Activated CD8-positive, alpha-beta memory T cell treated with anti-CD3 and anti-CD28 coated beads, Interleukin-2, amount 50 U/mL, for 48 hours (primary cell): ENCODE data around the gene KRT86.
A peak's percentile ranks its signal among the peaks of the same experiment; 100 is the strongest.

ENCODE experiments used
- DNase-seq: peaks from one replicate; pipeline ENCODE4 v3.0.0-alpha.2; 2020

KRT86 gene

DNA sequence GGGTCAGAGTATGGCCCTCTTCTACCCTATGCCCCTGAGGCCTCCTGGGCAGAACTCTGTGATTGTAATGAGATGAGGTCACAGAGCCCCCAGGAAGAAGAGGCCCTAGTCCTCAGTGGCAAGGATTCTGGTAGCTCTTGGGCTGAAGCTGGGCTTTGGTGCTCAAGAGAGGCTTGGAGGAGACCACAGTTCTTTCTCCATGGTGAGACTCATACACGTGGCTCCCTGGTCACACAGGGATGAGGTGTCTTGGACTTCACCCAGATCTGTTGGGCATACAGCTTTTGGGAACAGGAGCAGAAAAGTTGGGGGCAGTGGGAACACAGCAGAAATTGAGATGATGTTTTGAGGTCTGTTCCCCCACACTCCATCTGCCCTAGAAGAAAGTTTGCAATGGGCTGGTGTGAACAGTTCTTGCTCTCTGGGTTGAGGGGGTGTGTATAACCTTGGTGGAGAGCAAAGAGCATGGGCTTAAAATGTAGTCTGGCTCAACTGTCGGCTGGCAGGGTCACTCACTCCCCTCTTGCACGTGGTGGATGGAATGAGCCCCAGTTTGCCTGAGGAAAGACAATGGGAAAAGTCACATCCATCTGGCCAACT, at the start of gene KRT86:
Gene KRT86, plus strand, starts transcription at position 125 of the 600 bp plus-strand sequence. CDS start 27,272 bp downstream, outside the sequence.
- DNase-seq, result peak; percentile 25

DNA sequence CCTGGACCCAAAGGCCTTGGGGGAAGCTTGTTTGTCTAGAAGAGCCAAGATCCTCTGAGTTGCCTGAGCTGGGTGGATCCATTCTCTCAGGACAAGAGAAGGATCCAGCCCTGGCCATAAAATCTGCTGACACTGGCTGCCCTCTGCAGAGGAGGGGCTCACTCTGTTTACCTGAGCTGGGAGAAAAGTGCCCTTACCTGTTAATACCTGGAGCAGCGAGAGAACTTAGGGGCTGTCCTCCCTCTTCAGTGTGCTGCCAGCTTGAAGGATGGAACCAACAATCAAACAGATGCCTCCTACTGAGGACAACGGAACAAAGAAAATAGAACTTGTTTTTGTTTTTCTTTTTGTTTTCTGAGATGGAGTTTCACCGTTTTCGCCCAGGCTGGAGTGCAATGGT, 48.7 kb upstream of the KRT86 start:
- no peak for DNase-seq

DNA sequence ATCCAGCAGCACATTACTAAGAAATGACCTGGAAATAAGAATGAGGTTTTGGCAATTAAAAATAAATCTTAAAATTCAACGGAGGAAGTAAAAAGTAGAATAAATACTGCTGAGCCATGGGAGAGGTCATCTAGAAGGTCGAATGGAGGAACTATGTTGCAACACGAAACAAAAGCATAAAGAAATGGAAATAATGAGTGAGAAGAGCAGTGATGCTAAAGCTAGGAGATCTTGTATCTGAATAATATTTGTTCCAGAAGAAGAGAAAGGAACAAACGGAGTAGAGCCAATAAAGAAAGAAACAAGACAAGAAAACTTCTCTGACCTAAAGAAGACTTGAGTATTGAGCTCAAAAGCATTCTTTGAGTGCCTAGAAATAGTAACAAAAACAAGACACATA, 48.0 kb upstream of the KRT86 start:
- DNase-seq, result no peak

DNA sequence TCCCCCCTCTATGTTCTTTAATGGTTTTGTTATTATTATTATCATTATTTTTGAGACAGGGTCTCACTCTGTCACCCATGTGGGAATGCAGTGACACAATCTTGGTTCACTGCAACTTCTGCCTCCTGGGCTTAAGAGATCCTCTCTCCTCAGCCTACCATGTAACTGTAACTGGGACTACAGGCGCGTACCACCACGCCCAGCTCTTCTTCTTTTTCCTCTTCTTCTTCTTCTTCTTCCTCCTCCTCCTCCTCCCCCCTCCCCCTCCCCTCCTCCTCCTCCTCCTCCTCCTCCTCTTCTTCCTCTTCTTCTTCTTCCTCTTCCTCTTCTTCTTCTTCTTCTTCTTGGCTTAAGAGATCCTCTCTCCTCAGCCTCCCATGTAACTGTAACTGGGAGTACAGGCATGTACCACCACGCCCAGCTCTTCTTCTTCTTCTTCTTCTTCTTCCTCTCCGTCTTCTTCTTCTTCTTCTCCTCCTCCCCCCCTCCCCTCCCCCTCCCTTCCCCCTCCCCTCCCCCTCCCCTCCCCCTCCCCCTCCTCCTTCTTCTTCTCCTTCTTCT, 46.8 kb upstream of the KRT86 start:
- no peak for DNase-seq

DNA sequence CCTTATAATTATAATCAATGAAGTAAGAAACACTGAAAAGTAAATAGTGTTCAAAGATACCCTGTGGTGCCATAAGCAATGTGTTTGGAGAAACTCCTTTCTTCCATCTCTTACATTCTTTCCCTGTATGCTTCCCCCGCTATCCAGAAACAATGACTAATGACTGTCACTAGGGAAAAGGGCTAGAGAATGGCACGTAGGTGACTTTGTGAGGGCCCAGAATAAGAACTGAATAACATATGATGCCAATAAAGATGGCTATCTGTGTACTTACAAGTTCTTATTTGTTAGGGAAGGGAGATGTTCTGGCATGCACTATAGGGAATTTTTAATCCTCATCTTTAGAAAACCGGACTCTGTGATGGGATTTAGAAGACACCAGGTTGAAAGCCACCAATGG, 46.1 kb upstream of the KRT86 start:
- no peak for DNase-seq

DNA sequence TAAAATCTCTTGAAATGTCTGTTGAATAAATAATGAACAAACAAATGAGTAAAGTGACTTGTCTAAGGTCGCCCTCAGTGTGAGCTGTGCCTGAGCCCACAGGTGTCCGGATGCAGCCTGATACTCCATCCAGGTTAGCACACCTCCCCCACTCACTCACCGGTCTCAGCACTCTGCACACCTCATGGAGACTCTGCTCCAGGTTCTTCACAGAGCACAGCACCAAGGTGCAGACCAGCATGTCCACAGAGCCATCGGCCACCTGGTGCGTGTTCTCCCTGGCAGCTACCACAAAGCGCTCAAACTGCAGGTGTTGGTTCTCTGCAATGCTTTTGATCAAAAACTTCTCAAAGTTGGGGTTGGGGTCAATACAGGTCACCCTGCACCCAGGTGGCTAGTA, 45.5 kb upstream of the KRT86 start:
- no peak for DNase-seq

DNA sequence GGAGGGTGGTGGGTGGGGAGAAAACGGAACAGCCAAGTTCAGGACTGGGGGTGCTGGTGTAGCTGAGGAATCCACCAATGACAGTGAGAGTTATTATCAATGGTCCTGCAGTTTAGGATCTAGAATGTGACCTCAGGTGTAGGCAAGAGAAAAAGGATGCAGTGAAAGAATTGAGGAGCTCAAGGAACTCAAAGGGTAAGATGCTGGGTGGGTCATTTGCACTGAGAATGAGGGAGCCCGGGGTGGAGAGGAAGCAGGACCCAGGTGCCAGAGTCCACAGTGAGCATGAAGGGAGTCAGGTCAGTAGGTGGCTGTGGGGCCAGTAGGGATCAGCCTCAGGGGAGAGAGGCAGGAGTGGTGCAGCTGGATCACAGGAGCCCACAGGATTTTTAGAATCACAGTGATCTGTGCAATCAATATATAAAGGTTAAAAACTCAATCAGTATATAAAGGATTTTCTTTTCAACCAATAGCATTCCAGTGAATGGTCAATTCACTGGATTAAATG, 44.6 kb upstream of the KRT86 start:
- DNase-seq, result no peak

DNA sequence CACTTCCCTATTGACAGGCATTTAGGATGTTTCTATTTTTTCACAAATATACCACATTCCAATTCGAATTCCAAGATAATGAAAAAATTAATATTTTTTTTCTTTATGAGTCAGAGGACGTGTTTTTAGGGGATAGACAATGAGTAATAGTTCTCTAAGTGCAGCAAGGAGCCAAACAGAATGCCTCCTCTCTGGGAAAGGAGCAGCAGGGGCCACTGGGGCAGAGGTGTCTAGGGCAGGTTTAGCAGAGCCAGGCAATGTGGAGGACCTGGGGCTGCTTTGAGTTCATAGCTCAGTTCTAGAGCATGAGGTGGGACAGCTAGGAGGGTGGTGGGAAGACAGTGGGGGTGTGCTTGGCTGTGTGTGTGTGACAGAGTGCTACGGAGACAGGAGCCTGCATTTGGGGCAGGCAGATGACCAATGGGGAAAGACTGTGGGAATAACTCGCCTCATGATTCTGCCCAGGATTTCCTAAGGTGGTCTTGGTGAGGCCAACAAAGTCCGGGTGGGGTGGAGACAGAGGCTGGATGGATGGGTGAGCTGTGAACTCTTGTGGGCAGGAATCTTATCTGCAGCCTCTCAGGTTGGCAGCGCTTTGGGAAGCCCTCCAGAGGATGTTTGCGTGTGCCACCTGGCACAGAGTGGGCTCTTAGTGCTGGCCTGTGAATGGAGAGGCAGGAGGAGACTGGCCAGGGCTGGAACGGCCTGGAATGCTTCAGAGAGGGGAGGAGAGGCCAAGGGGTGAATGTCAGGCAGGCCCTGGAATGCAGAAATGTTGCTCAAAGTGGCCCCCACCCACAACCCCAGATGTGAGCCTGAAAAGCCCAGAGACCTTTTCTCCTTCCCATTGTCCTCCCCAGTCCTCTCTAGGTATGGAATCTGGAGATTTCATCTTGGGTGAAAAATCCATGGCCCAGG, 43.8 kb upstream of the KRT86 start:
- no peak for DNase-seq

DNA sequence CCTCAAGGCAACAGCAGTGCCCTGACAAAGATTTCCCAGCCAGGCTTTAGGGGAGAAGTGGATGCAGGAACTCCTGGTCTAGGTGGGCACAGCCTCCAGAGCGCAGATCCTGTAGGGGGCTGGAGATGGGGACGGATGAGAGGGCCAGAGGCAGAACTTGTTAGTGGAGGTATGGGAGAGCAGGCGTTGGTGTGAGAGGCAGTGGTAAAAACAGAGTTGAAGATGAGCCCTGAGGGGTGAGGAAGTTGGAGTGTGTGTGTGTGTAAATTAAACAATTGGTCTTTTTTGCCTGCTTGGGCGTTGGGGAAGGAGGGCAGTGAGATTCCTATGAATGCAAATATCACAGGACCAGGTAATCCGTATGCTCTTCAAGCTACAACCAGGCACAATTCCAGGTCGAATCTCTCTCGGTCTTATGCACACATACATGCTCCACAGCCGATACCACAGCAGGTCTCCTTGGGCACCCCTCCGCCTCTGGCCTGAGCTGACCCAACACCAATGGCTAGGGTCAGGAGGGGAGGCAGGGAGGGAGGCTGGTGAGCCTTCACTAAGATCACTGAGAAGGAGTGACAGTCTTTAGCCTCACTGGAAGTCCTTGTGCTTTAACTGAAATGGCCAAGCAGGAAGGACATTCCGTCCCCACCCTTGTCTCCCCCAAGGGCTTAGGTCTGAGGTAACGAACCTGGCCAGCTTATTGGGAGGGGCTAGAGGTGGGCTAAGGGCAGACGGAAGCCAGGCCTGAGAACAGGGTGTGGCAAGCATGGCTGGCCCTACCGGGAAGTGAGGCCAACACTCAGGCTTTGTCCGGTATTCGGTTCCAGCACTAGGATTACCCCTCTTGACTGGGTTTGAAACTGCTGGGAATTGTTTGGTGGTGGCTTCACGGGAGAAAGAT, 42.9 kb upstream of the KRT86 start:
- no peak for DNase-seq

DNA sequence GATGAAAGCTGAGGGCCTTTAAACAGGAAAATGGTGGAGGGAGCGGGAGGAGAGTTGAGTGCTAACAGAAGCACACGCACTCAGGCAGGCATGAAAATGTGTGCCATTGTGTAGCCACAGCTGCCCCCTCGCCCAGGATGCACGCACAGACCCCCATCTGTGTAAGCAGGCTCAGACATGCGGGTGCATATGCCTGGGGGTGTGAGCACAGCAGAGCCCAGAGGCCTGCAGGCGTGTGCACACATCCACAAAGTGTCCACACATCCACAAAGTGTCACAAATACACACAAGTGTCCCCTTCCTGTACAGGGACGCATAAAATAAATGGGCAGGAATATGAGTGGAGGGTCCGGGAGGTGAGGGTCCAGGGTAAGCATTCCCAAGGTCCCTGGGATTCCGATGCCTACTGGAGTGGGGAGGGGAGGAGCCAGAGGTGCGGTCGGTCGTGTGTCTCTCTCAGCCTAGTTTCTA, 42.2 kb upstream of the KRT86 start:
- no peak for DNase-seq

DNA sequence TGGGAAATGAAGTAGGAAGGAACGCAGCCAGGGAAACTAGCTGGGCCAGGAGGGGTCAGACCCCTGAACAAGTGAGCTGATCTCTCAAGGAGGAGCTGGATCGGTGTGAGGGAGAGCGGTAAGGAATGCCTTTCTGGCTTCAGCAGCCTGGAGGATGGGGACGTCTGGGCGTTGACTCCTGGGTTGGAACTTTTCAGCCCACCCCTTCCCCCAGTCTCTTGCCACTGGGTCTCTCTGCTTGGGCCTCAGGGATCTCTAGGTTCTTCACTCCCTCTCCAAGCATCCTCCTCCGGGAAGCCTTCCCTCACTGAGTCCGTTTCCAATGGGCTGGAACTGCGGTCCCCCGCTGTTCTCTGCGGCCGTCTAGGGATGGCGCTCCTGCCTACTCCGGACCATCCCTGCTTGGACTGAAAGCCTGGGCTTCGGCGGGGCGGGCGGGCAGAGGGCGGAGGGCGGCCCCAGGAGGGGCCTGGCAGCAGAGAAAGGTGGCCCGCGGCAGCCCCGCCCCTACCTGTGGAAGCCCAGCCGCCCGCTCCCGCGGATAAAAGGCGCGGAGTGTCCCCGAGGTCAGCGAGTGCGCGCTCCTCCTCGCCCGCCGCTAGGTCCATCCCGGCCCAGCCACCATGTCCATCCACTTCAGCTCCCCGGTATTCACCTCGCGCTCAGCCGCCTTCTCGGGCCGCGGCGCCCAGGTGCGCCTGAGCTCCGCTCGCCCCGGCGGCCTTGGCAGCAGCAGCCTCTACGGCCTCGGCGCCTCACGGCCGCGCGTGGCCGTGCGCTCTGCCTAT, 41.6 kb upstream of the KRT86 start, which contains the start of gene KRT7:
Gene KRT7, plus strand, starts transcription at position 570 of the 788 bp plus-strand sequence. Its CDS starts 54 bp downstream, at position 624.
- DNase-seq, result no peak

DNA sequence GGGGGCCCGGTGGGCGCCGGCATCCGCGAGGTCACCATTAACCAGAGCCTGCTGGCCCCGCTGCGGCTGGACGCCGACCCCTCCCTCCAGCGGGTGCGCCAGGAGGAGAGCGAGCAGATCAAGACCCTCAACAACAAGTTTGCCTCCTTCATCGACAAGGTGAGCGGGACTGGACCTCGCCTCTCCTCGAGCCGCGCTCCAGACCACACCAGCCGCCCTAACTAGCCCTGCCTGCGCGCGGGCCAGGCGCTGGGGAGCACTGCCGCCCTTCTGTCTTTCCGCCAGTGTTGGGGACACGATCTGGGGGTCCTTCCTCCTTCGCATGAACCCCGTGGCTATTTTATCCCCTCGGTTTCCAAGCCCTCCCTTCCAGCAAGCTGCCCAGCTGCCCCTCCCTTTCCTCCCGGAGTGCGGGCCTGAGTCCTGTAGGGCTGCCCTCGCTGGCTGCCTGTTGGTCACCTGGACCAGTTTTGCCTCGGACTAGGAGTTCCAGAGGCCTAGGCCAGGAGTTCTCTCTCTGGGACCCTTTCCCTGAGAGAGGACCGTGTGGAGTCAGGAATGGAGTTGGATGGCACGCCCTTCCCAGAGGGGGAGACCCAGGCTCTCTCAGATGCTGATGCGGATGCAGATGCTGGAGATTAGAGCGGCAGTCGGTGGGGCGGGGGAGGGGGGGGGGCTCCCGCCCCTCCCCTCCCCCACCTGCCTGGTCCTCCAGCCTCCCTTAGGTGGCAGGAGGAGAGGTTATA, 40.8 kb upstream of the KRT86 start:
- no peak for DNase-seq

DNA sequence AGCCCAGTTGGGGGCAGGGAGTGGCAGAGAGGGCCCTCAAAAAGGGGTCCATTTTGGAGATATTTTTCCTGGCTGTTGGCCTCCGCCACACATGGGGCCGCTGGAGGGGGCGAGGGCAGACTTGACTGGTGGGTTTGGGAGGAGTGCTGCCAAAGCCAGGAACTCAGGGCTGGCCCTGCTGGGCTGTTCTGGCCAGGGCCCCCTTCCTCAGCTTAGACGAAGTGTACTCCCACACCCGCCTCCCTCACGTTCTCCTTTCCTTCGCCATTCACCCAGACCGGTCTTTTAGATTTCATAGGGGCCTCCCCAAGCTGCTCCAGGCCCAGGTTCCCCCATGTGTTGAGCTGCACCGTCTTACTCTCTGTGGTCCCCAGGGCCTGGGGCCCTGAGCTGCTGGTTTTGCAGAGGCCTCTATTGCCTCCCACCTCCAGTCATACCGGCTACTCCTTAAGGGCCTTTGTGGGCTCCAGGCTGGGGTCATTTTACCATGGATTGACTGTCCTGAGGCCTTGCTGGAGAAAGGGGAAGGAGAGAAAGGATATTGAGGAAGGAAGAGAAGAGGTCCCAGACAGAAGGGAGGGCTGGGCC, 40.1 kb upstream of the KRT86 start:
- DNase-seq, result no peak

DNA sequence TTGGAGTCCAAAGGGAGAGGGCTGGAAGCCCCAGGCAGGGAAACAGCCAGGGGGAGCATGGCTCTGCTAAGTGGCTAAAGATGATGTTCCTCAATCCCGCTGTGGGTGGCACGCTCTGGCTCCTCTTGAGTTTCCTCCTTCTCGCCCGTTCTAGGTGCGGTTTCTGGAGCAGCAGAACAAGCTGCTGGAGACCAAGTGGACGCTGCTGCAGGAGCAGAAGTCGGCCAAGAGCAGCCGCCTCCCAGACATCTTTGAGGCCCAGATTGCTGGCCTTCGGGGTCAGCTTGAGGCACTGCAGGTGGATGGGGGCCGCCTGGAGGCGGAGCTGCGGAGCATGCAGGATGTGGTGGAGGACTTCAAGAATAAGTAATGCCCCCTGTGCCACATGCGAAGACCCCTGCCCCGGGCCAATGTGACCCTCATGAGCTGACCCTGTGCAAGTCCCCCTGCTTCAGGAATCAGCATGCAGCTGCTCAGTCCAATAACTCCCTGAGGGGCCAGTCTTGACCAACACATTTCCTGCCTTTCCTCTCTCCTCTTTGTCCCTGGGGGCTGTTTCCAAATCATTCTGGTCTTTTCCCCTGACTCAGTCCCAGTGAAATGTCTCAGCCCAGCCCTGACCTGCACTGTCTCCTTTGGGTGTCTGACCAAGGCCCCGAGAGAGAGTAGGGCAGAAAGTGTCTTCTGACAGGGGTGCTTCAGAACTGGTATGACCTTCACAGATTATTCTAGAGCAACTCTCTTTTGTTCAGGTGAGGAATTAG, 39.3 kb upstream of the KRT86 start:
- DNase-seq, result no peak

DNA sequence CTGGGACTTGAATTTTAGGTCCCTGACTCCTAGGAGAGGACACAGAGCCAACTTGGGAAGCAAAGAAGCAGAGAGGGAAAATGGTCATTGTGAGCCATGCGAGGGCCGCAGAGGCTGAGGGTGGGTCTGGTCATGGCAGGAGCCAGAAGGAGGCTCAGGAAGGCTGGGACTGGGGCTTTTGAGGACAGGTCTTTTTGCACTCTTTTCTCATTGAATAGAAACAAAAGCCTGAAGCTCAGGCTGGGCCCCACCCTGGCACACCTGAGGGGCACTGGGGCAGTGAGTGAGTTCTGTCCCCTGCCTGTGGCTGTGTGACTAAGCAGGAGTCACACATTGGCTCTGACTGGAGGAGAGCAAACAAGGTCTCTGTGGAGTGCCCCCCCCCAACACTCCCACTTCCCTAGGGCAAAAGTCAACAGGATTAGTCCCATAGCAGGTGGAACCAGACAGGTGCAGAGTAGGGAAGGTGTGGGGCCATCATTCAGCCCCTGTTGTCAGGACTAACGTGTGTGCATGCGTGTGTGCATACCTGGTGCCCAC, 38.6 kb upstream of the KRT86 start:
- no peak for DNase-seq

DNA sequence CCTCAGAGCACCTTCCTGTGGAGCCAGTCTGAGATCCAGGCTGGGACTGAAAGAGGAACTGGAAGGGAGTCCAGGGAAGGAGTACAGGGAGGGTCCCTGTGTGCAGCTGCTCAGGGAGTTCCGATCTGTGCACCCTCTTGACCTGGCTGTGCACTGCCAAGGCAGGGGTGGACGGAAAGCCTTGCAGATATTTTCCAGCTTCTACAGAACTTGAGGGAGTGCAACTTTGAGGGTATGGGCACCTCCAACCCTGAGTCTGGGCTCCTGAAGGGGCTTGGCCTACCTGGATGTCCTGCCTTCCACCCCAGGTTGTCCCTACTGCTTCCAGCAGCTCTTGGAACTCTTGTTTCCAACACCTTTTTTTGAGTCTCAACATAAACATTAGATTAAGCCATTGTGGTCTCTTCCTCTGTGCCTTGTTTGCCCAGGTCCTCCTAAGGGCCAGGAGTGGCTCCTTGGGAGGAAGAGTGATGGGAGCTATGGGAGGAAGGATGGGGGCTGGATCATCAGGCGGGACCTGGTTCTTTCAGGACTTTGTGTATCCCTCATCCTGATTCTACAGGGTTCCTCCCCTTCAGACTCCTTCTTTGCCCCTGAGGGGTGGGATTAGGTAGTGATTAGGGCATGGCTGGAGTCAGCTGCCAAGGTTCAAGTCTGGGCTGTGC, 37.9 kb upstream of the KRT86 start:
- no peak for DNase-seq

DNA sequence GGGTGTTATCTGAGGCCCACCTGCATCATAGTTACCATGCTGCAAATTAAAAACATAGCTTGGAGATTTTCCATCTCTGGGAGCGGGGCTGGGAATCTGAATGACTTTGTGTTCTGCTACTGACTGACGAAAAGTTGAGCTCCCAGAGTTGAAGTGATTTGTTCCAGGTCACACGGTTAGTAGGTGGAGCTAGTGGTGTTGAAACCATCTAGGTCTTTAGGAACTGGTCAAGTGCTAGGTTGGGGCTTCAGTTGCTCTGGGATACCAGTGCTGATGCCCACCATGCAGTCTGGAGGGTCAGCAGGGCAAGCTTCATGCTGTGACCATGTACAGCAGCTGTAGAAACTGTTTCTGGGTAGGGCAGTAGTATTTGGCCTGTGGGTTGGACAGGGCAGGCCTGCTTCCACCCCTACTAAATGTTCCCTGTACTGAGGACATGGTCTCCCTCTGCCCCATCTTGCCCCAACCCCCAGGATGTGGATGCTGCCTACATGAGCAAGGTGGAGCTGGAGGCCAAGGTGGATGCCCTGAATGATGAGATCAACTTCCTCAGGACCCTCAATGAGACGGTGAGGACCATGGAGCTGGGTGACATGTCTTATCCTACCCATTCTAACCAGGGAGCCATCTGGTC, 36.1 kb upstream of the KRT86 start:
- DNase-seq, result no peak

DNA sequence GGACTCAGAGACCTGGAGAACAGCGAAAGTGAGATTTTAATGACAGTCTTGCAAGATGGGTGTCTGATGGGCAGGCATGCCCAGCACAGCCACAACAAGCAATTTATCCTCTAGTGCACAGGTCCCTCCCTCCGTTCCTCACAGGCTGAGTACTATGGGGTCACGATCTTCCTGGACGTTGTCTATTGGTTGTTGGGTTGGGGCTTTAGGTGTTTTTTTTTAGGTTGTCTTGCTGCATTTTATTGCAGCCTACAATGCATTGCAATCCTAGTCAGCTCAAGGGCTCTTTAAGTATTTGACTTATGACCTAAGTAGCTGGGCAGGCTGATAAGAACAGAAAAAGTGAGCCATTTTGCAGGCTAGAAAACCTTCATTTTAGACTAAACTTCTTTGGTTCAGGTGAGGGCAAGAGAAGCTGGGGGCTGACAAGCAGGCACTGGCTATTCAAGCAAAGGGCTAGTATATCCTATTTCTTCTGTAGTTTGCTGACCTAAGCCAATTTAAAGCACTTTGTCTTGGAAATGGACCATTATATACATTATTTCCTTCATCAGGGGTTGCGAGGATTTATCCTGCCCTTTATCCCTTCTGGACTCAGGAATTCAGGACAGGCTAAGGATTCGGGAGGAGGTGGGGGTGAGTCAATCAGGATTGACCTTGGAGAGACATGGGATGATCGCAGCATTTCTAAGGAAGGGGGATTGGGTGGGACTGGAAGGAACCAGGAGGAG, 35.4 kb upstream of the KRT86 start:
- no peak for DNase-seq
